Fibroblast of lung (primary cell): ENCODE measurements around the gene TDRD1. TPM values are rescaled to one million over a fixed set of nuclear protein-coding genes. Genes with fewer than 3 reads are reported as not detected.

Experiments
- DNase-seq, 2 donors: peaks; one replicate each; pipeline versions ENCODE4 v3.0.0 to v3.0.0-alpha.2; 2010; ENCODE audit warnings: low read depth in 2 of 2
- H2AFZ ChIP-seq: 2 replicates; pipeline ENCODE4 v1.5.1; 2012; ENCODE audit warnings: low read length, control low read depth, inconsistent platforms
- H3K27ac ChIP-seq: 2 replicates; pipeline ENCODE4 v1.5.1; 2011; ENCODE audit warnings: low read length, control low read depth; ENCODE audit not compliant: insufficient read depth
- H3K27me3 ChIP-seq: 2 replicates; pipeline ENCODE4 v1.5.1; 2011; ENCODE audit warnings: mild to moderate bottlenecking, low read length; ENCODE audit not compliant: control insufficient read depth, insufficient read depth
- H3K36me3 ChIP-seq: 2 replicates; pipeline ENCODE4 v1.5.1; 2011; ENCODE audit warnings: low read length; ENCODE audit not compliant: control insufficient read depth, insufficient read depth
- H3K4me1 ChIP-seq: 2 replicates; pipeline ENCODE4 v1.5.1; 2011; ENCODE audit warnings: low read length; ENCODE audit not compliant: control insufficient read depth, insufficient read depth; ENCODE audit errors: extremely low read depth
- H3K4me2 ChIP-seq: 2 replicates; pipeline ENCODE4 v1.5.1; 2011; ENCODE audit warnings: low read length, control low read depth; ENCODE audit not compliant: insufficient read depth; ENCODE audit errors: extremely low read depth
- H3K4me3 ChIP-seq, 4 experiments: fragments of 200-600 bp in 1 of 4; sonication (generic) in 1 of 4; replicated peaks in 1 of 4; 2 replicates each; pipeline ENCODE4 v1.5.1; 2011 to 2016; ENCODE audit warnings: low read length in 4 of 4, low read depth in 3 of 4, mild to moderate bottlenecking in 3 of 4, control low read depth in 2 of 4, inconsistent platforms in 1 of 4, mixed read lengths in 1 of 4; ENCODE audit not compliant: insufficient read depth in 1 of 4; ENCODE audit errors: control extremely low read depth in 1 of 4
- H3K79me2 ChIP-seq: 2 replicates; pipeline ENCODE4 v1.5.1; 2012; ENCODE audit warnings: mild to moderate bottlenecking, low read length, inconsistent platforms; ENCODE audit not compliant: control insufficient read depth, insufficient read depth
- H3K9ac ChIP-seq: 2 replicates; pipeline ENCODE4 v1.5.1; 2011; ENCODE audit warnings: mild to moderate bottlenecking, low read length, control low read depth; ENCODE audit not compliant: insufficient read depth
- H3K9me3 ChIP-seq: 2 replicates; pipeline ENCODE4 v1.5.1; 2012; ENCODE audit warnings: low read depth, low read length; ENCODE audit not compliant: control insufficient read depth, insufficient read depth
- H4K20me1 ChIP-seq: 2 replicates; pipeline ENCODE4 v1.5.1; 2011; ENCODE audit warnings: low read length; ENCODE audit not compliant: control insufficient read depth, insufficient read depth; ENCODE audit errors: extremely low read depth
- EZH2 ChIP-seq: IDR thresholded peaks from 2 replicates; pipeline ENCODE4 v1.5.1; 2012; ENCODE audit warnings: low read length, control low read depth, mild to moderate bottlenecking; ENCODE audit errors: missing control alignments
- polyA plus RNA-seq, 2 donors: library from polyadenylated mRNA; depleted of rRNA in 1 of 2; stranded (reverse) in 1 of 2; unstranded in 1 of 2; fragments of >200 nt; gene quantifications; 2 replicates each; pipeline ENCODE4 v1.2.1, GENCODE V29; 2011 to 2012; ENCODE audit warnings: missing spikeins in 1 of 2
- total RNA-seq: library from RNA; depleted of rRNA; stranded (reverse); fragments of >200 nt; gene quantifications from 2 replicates; pipeline ENCODE4 v1.2.1, GENCODE V29; 2014
- TF ChIP-seq, protein P1 (sequence below), 2 donors: IDR thresholded peaks in 1 of 2; conservative IDR thresholded peaks in 1 of 2; 1 replicate in 1 of 2; 2 replicates in 1 of 2; pipeline ENCODE4 v1.5.1; 2011 to 2012; ENCODE audit warnings: low read length in 2 of 2, control low read depth in 1 of 2, inconsistent platforms in 1 of 2, low read depth in 1 of 2, mild to moderate bottlenecking in 1 of 2

The TDRD1 gene
- total and polyA plus RNA-seq, 2 donors (not counting 1 experiment from before 2014, with no cell fraction given) = 0.22 TPM; not detected in 1

DNA sequence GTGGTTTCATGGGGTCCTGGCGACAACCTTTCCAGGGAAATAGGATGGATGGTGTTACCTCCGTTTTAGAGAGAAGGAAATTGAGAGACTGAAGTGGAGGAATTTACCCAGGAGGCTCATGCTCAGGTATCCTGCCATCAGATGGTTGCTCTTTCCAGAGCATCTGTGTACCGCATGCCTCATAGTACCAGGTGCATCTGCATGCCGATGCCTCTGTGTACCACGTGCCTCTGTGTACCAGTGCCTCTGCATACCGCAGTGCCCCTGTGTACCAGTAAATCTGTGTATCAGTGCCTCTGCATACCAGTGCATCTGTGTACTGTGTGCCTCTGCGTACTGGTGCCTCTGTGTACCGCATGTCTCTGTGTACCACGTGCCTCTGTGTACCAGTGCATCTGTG is 63.1 kb downstream of the TDRD1 start:
- no peaks in the 10 kb centered on the region for H4K20me1 ChIP-seq
- H3K9me3 ChIP-seq = no peaks in the 10 kb centered on the region
- H3K27me3 ChIP-seq = peaks cover 46% of the 10 kb centered on the region
- no peaks in the 10 kb centered on the region for H3K79me2 ChIP-seq
- H3K36me3 ChIP-seq = no peaks in the 10 kb centered on the region
- no peak overlapping the region for H3K9ac ChIP-seq
- no peak overlapping the region for H2AFZ ChIP-seq
- no peak for TF ChIP-seq EZH2
- TF ChIP-seq, protein P1, sequence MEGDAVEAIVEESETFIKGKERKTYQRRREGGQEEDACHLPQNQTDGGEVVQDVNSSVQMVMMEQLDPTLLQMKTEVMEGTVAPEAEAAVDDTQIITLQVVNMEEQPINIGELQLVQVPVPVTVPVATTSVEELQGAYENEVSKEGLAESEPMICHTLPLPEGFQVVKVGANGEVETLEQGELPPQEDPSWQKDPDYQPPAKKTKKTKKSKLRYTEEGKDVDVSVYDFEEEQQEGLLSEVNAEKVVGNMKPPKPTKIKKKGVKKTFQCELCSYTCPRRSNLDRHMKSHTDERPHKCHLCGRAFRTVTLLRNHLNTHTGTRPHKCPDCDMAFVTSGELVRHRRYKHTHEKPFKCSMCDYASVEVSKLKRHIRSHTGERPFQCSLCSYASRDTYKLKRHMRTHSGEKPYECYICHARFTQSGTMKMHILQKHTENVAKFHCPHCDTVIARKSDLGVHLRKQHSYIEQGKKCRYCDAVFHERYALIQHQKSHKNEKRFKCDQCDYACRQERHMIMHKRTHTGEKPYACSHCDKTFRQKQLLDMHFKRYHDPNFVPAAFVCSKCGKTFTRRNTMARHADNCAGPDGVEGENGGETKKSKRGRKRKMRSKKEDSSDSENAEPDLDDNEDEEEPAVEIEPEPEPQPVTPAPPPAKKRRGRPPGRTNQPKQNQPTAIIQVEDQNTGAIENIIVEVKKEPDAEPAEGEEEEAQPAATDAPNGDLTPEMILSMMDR (conservative IDR thresholded peaks at IDR 0.05 in 1 of 2, IDR thresholded peaks at IDR 0.05 in 1 of 2; ENCODE audit: low read depth in 1 of 2, low read length in 2 of 2) = no peak
- H3K27ac ChIP-seq = no peak overlapping the region
- no peak overlapping the region for H3K4me3 ChIP-seq
- no peak overlapping the region for H3K4me2 ChIP-seq
- no peak for DNase-seq
- no peaks in the 10 kb centered on the region for H3K4me1 ChIP-seq

- no peak for DNase-seq
- no peak overlapping the region for H3K4me3 ChIP-seq
- no peaks in the 10 kb centered on the region for H3K79me2 ChIP-seq
- H3K9ac ChIP-seq = no peak overlapping the region
- H3K9me3 ChIP-seq = no peaks in the 10 kb centered on the region
- TF ChIP-seq, protein P1 (conservative IDR thresholded peaks at IDR 0.05 in 1 of 2, IDR thresholded peaks at IDR 0.05 in 1 of 2; ENCODE audit: low read depth in 1 of 2, low read length in 2 of 2) = no peak
- TF ChIP-seq EZH2 = no peak
- H3K4me1 ChIP-seq = no peaks in the 10 kb centered on the region
- no peaks in the 10 kb centered on the region for H3K36me3 ChIP-seq
- no peak overlapping the region for H3K4me2 ChIP-seq
- no peak overlapping the region for H2AFZ ChIP-seq
- H3K27ac ChIP-seq = no peak overlapping the region
- H3K27me3 ChIP-seq = peaks cover 42% of the 10 kb centered on the region
- no peaks in the 10 kb centered on the region for H4K20me1 ChIP-seq
These were observed 64.5 kb downstream of the TDRD1 start for GRCh38 chr10:114243661-114244060.

GRCh38 chr10:114244126-114244525 is 65.0 kb downstream of the TDRD1 start:
- Histone ChIP-seq H3K4me1 (no peaks in the 10 kb centered on the region), H3K27me3 (peaks cover 39% of the 10 kb centered on the region), H3K79me2 (no peaks in the 10 kb centered on the region), H3K9me3 (no peaks in the 10 kb centered on the region), H4K20me1 (no peaks in the 10 kb centered on the region), H3K9ac (no peak overlapping the region), H2AFZ (no peak overlapping the region), H3K27ac (no peak overlapping the region), H3K4me3 (no peak overlapping the region), H3K4me2 (no peak overlapping the region), H3K36me3 (no peaks in the 10 kb centered on the region)
- TF ChIP-seq, protein P1 (conservative IDR thresholded peaks at IDR 0.05 in 1 of 2, IDR thresholded peaks at IDR 0.05 in 1 of 2; ENCODE audit: low read depth in 1 of 2, low read length in 2 of 2) = no peak
- TF ChIP-seq EZH2 = no peak
- no peak for DNase-seq
